ENCODE measurements around the gene INSL3. TPM values are rescaled to one million over a fixed set of nuclear protein-coding genes. Genes with fewer than 3 reads are reported as not detected.

Gene INSL3
- total and polyA plus RNA-seq, 2 of the 8 experiments (the other 6 are each of a cell fraction or from before 2014, with no cell fraction given): 0.41 to 1.5 TPM

DNA sequence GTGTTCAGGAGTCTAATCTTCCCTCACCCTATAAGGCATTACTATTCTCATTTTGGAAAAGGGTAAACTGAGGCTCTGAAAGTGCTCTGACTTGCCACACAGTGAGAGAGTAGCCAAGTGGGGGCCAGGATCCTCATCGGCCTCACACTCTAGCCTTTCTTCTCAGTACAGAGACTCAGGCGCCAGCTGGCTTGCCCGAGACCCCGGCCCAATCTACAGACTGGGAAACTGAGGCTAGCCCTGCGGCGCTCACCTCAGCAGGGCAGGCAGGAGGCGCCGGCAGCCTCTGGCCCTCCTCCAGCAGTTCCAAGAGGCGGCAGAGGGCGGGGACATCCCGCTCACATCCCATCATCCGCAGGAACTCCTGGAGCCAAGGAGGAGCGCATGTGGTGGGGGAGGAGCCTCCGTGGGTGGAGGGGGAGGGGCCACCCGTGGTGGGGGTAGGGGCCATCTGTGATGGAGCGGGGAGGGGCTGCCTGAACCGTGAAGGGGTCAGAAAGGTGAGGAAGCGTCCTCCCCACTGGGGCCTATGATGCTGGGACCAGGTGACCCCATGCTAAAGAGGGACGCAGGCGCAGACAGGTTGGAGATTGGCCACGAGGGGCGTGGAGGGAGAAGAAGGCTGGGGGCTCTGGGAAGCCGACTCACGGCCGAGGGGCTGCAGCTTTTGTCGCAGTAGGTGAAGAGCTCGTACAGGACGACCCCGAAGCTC is 8.7 kb upstream of the INSL3 start (continued):
- TF ChIP-seq NRF1 (IDR thresholded peaks at IDR 0.05; ENCODE audit: low read depth, low read length) (0 out of 2 replicates have a peak, but pooled peaks have one; percentile 1), SUZ12 (IDR thresholded peaks at IDR 0.05; ENCODE audit: low read length) (no peak), RFX5 (IDR thresholded peaks at IDR 0.05; ENCODE audit: borderline replicate concordance, low read depth, low read length) (no peak), TBP (IDR thresholded peaks at IDR 0.05; ENCODE audit: low read depth, low read length) (peak; percentile 19), RXRA (IDR thresholded peaks at IDR 0.05; ENCODE audit: insufficient read depth, low read depth, low read length) (no peak), TAF1 (IDR thresholded peaks at IDR 0.05; ENCODE audit: low read depth, low read length) (no peak), MAFK (IDR thresholded peaks at IDR 0.05; ENCODE audit: low read depth, low read length) (no peak), HDAC6 (IDR thresholded peaks at IDR 0.05; ENCODE audit: low read depth, low read length) (no peak), SRF (IDR thresholded peaks at IDR 0.05; ENCODE audit: low read depth, low read length) (no peak)
- TF ChIP-seq, protein P1, sequence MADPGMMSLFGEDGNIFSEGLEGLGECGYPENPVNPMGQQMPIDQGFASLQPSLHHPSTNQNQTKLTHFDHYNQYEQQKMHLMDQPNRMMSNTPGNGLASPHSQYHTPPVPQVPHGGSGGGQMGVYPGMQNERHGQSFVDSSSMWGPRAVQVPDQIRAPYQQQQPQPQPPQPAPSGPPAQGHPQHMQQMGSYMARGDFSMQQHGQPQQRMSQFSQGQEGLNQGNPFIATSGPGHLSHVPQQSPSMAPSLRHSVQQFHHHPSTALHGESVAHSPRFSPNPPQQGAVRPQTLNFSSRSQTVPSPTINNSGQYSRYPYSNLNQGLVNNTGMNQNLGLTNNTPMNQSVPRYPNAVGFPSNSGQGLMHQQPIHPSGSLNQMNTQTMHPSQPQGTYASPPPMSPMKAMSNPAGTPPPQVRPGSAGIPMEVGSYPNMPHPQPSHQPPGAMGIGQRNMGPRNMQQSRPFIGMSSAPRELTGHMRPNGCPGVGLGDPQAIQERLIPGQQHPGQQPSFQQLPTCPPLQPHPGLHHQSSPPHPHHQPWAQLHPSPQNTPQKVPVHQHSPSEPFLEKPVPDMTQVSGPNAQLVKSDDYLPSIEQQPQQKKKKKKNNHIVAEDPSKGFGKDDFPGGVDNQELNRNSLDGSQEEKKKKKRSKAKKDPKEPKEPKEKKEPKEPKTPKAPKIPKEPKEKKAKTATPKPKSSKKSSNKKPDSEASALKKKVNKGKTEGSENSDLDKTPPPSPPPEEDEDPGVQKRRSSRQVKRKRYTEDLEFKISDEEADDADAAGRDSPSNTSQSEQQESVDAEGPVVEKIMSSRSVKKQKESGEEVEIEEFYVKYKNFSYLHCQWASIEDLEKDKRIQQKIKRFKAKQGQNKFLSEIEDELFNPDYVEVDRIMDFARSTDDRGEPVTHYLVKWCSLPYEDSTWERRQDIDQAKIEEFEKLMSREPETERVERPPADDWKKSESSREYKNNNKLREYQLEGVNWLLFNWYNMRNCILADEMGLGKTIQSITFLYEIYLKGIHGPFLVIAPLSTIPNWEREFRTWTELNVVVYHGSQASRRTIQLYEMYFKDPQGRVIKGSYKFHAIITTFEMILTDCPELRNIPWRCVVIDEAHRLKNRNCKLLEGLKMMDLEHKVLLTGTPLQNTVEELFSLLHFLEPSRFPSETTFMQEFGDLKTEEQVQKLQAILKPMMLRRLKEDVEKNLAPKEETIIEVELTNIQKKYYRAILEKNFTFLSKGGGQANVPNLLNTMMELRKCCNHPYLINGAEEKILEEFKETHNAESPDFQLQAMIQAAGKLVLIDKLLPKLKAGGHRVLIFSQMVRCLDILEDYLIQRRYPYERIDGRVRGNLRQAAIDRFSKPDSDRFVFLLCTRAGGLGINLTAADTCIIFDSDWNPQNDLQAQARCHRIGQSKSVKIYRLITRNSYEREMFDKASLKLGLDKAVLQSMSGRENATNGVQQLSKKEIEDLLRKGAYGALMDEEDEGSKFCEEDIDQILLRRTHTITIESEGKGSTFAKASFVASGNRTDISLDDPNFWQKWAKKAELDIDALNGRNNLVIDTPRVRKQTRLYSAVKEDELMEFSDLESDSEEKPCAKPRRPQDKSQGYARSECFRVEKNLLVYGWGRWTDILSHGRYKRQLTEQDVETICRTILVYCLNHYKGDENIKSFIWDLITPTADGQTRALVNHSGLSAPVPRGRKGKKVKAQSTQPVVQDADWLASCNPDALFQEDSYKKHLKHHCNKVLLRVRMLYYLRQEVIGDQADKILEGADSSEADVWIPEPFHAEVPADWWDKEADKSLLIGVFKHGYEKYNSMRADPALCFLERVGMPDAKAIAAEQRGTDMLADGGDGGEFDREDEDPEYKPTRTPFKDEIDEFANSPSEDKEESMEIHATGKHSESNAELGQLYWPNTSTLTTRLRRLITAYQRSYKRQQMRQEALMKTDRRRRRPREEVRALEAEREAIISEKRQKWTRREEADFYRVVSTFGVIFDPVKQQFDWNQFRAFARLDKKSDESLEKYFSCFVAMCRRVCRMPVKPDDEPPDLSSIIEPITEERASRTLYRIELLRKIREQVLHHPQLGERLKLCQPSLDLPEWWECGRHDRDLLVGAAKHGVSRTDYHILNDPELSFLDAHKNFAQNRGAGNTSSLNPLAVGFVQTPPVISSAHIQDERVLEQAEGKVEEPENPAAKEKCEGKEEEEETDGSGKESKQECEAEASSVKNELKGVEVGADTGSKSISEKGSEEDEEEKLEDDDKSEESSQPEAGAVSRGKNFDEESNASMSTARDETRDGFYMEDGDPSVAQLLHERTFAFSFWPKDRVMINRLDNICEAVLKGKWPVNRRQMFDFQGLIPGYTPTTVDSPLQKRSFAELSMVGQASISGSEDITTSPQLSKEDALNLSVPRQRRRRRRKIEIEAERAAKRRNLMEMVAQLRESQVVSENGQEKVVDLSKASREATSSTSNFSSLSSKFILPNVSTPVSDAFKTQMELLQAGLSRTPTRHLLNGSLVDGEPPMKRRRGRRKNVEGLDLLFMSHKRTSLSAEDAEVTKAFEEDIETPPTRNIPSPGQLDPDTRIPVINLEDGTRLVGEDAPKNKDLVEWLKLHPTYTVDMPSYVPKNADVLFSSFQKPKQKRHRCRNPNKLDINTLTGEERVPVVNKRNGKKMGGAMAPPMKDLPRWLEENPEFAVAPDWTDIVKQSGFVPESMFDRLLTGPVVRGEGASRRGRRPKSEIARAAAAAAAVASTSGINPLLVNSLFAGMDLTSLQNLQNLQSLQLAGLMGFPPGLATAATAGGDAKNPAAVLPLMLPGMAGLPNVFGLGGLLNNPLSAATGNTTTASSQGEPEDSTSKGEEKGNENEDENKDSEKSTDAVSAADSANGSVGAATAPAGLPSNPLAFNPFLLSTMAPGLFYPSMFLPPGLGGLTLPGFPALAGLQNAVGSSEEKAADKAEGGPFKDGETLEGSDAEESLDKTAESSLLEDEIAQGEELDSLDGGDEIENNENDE (IDR thresholded peaks at IDR 0.05; ENCODE audit: insufficient replicate concordance, low read length): no peak
- TF ChIP-seq, protein P2, sequence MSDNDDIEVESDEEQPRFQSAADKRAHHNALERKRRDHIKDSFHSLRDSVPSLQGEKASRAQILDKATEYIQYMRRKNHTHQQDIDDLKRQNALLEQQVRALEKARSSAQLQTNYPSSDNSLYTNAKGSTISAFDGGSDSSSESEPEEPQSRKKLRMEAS (IDR thresholded peaks at IDR 0.05): no peak; the same call in 1 of the 2 replicates

All from H1 (cell line).